GM19395 (cell line): Measurements from ENCODE around the gene PCSK2.

Experiments
- ATAC-seq: cut with Tn5 transposase; IDR thresholded peaks from one replicate; pipeline ENCODE4 v1.9.1; 2021; ENCODE audit warnings: mild to moderate bottlenecking, moderate library complexity; ENCODE audit not compliant: unreplicated experiment

PCSK2 gene

GRCh38 chr20:17327185-17328148, 100.6 kb downstream of the PCSK2 start:
- no peak for ATAC-seq

- no peak for ATAC-seq
Observed at GRCh38 chr20:17334932-17335331, 108.1 kb downstream of the PCSK2 start.

- ATAC-seq, result no peak
Observed at GRCh38 chr20:17339000-17339399, 112.2 kb downstream of the PCSK2 start.

GRCh38 chr20:17343091-17343490, 116.3 kb downstream of the PCSK2 start:
- ATAC-seq, result no peak

- ATAC-seq, result no peak
Observed at GRCh38 chr20:17343656-17344452, 117.0 kb downstream of the PCSK2 start.

GRCh38 chr20:17344790-17345189, 118.0 kb downstream of the PCSK2 start:
- ATAC-seq, result no peak

- no peak for ATAC-seq
Observed at GRCh38 chr20:17345321-17345720, 118.5 kb downstream of the PCSK2 start.

GRCh38 chr20:17350321-17350720, 123.5 kb downstream of the PCSK2 start:
- ATAC-seq, result no peak

- no peak for ATAC-seq
Observed at GRCh38 chr20:17357238-17357637, 130.4 kb downstream of the PCSK2 start.

GRCh38 chr20:17358854-17359253, 132.0 kb downstream of the PCSK2 start:
- ATAC-seq, result no peak

GRCh38 chr20:17364681-17365080, 137.8 kb downstream of the PCSK2 start:
- ATAC-seq, result no peak

- ATAC-seq, result no peak
Observed at GRCh38 chr20:17365831-17366230, 139.0 kb downstream of the PCSK2 start.

- no peak for ATAC-seq
Observed at GRCh38 chr20:17369506-17369905, 142.7 kb downstream of the PCSK2 start.

GRCh38 chr20:17372806-17373440, 146.1 kb downstream of the PCSK2 start:
- no peak for ATAC-seq

- no peak for ATAC-seq
Observed at GRCh38 chr20:17374086-17374485, 147.2 kb downstream of the PCSK2 start.

GRCh38 chr20:17376031-17376430, 149.2 kb downstream of the PCSK2 start:
- ATAC-seq, result no peak

- ATAC-seq, result no peak
Observed at GRCh38 chr20:17377231-17377630, 150.4 kb downstream of the PCSK2 start.

GRCh38 chr20:17379651-17380050, 152.8 kb downstream of the PCSK2 start:
- ATAC-seq, result no peak

GRCh38 chr20:17380801-17381200, 154.0 kb downstream of the PCSK2 start:
- no peak for ATAC-seq

GRCh38 chr20:17381724-17382123, 154.9 kb downstream of the PCSK2 start:
- ATAC-seq, result no peak

- ATAC-seq, result no peak
Observed at GRCh38 chr20:17385798-17386197, 159.0 kb downstream of the PCSK2 start.
